ENCODE results near the gene NT5DC3. TPM values are rescaled to one million over a fixed set of nuclear protein-coding genes. Genes with fewer than 3 reads are reported as not detected.

NT5DC3 gene
- total RNA-seq, 2 donors from 2014 or later, result 36.0 to 62.4 TPM

GRCh38 chr12:103830025-103830725 is 10.9 kb downstream of the NT5DC3 start:
- no peak overlapping the region for H3K27ac ChIP-seq
- H3K9me3 ChIP-seq, result no peaks in the 10 kb centered on the region
- H3K4me1 ChIP-seq (ENCODE audit: control insufficient read depth in 1 of 2, low read depth in 2 of 2), result peaks cover 48 to 90% of the 10 kb centered on the region in 2 donors
- TF ChIP-seq, protein P1, sequence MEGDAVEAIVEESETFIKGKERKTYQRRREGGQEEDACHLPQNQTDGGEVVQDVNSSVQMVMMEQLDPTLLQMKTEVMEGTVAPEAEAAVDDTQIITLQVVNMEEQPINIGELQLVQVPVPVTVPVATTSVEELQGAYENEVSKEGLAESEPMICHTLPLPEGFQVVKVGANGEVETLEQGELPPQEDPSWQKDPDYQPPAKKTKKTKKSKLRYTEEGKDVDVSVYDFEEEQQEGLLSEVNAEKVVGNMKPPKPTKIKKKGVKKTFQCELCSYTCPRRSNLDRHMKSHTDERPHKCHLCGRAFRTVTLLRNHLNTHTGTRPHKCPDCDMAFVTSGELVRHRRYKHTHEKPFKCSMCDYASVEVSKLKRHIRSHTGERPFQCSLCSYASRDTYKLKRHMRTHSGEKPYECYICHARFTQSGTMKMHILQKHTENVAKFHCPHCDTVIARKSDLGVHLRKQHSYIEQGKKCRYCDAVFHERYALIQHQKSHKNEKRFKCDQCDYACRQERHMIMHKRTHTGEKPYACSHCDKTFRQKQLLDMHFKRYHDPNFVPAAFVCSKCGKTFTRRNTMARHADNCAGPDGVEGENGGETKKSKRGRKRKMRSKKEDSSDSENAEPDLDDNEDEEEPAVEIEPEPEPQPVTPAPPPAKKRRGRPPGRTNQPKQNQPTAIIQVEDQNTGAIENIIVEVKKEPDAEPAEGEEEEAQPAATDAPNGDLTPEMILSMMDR (IDR thresholded peaks at IDR 0.05), result no peak
- H3K36me3 ChIP-seq, result no peaks in the 10 kb centered on the region
- H3K4me3 ChIP-seq, result no peak overlapping the region
- ATAC-seq (ENCODE audit: insufficient number of reproducible peaks, low FRiP score, low read depth) (no peak), DNase-seq (ENCODE audit: low spot score) (no peak)
- no peaks in the 10 kb centered on the region for H3K27me3 ChIP-seq (replicated peaks; ENCODE audit: insufficient read depth)

- DNase-seq (ENCODE audit: low spot score), result no peak
- Histone ChIP-seq H3K4me1 (ENCODE audit: control insufficient read depth in 1 of 2, low read depth in 2 of 2) (peaks cover 45 to 90% of the 10 kb centered on the region in 2 donors), H3K9me3 (no peaks in the 10 kb centered on the region), H3K4me3 (no peak overlapping the region), H3K27ac (no peak overlapping the region), H3K36me3 (no peaks in the 10 kb centered on the region), H3K27me3 (replicated peaks; ENCODE audit: insufficient read depth) (no peaks in the 10 kb centered on the region)
- no peak for ATAC-seq (ENCODE audit: insufficient number of reproducible peaks, low FRiP score, low read depth)
- TF ChIP-seq, protein P1 (IDR thresholded peaks at IDR 0.05), result no peak
These were observed 11.9 kb downstream of the NT5DC3 start for GRCh38 chr12:103829092-103829491.

DNA sequence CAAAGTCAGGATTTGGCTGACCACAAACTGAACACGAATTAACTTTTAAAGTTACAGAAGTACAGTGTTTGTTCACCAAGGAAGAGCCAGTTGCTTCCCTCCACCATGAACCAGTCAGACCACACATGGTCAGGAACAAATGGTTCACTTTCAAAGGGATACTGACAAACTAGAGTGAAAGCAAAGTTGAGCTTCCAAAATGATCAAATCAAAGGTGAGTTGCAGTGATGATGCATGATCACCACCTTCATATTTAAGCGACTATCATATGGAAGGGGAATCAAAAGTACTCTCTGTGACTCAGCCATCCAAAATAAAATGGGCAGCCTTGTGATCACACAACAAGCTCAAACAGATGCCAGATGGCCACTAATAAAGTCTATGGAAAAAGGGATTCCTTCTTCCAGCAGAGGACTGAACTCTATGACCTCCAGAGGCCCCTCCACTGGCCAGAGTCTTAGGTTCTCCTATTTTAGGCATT is 13.1 kb downstream of the NT5DC3 start:
- Histone ChIP-seq H3K27me3 (replicated peaks; ENCODE audit: insufficient read depth) (no peaks in the 10 kb centered on the region), H3K4me1 (ENCODE audit: control insufficient read depth in 1 of 2, low read depth in 2 of 2) (peaks cover 37 to 92% of the 10 kb centered on the region in 2 donors)
- ATAC-seq (ENCODE audit: insufficient number of reproducible peaks, low FRiP score, low read depth), result no peak

GRCh38 chr12:103824845-103825244 is 16.2 kb downstream of the NT5DC3 start:
- H3K4me3 ChIP-seq, result no peak overlapping the region
- ATAC-seq (ENCODE audit: insufficient number of reproducible peaks, low FRiP score, low read depth), result no peak
- no peaks in the 10 kb centered on the region for H3K27me3 ChIP-seq (replicated peaks; ENCODE audit: insufficient read depth)
- TF ChIP-seq, protein P1 (IDR thresholded peaks at IDR 0.05), result no peak
- H3K4me1 ChIP-seq (ENCODE audit: control insufficient read depth in 1 of 2, low read depth in 2 of 2), result peaks cover 31 to 98% of the 10 kb centered on the region in 2 donors
- peaks cover 10% of the 10 kb centered on the region for H3K36me3 ChIP-seq
- no peak for DNase-seq (ENCODE audit: low spot score)
- H3K9me3 ChIP-seq, result no peaks in the 10 kb centered on the region
- H3K27ac ChIP-seq, result no peak overlapping the region

More for the DNA sequence above, 13.1 kb downstream of the NT5DC3 start:
- no peak for DNase-seq (ENCODE audit: low spot score)
- TF ChIP-seq, protein P1 (IDR thresholded peaks at IDR 0.05), result no peak
- no peak overlapping the region for H3K27ac ChIP-seq
- H3K36me3 ChIP-seq, result no peaks in the 10 kb centered on the region
- H3K9me3 ChIP-seq, result no peaks in the 10 kb centered on the region
- H3K4me3 ChIP-seq, result peak overlapping the region; percentile 4

GRCh38 chr12:103824290-103824689 is 16.7 kb downstream of the NT5DC3 start:
- TF ChIP-seq, protein P1 (IDR thresholded peaks at IDR 0.05), result no peak
- H3K27ac ChIP-seq, result no peak overlapping the region
- ATAC-seq (ENCODE audit: insufficient number of reproducible peaks, low FRiP score, low read depth) (no peak), DNase-seq (ENCODE audit: low spot score) (no peak)
- no peak overlapping the region for H3K4me3 ChIP-seq
- peaks cover 31 to 98% of the 10 kb centered on the region in 2 donors for H3K4me1 ChIP-seq (ENCODE audit: control insufficient read depth in 1 of 2, low read depth in 2 of 2)
- no peaks in the 10 kb centered on the region for H3K27me3 ChIP-seq (replicated peaks; ENCODE audit: insufficient read depth)
- peaks cover 10% of the 10 kb centered on the region for H3K36me3 ChIP-seq
- H3K9me3 ChIP-seq, result no peaks in the 10 kb centered on the region
